GM12878 (cell line): ENCODE data around the gene FABP2.

ENCODE experiments used
- BHLHE40 ChIP-seq, 2 experiments: fragments of 450-650 bp in 1 of 2; IDR thresholded peaks; 2 replicates each; pipeline ENCODE4 v1.6.1; 2011 to 2017; ENCODE audit warnings: low read depth in 2 of 2, borderline replicate concordance in 1 of 2, improper control_type of control experiment in 1 of 2, low read length in 1 of 2, mild to moderate bottlenecking in 1 of 2
- PBX3 ChIP-seq: IDR thresholded peaks from 2 replicates; pipeline ENCODE4 v1.6.1; 2011; ENCODE audit warnings: mild to moderate bottlenecking, low read depth, low read length, moderate library complexity; ENCODE audit not compliant: insufficient replicate concordance
- POLR2A ChIP-seq: IDR thresholded peaks from 2 replicates; pipeline ENCODE4 v1.6.1; 2011; ENCODE audit warnings: low read depth, mild to moderate bottlenecking, low read length
- SP1 ChIP-seq: IDR thresholded peaks from one replicate; pipeline ENCODE4 v1.6.1; 2011; ENCODE audit warnings: low read depth, low read length
- TF ChIP-seq, protein P1 (sequence below), 3 experiments: IDR thresholded peaks in 2 of 3; conservative IDR thresholded peaks in 1 of 3; 2 replicates each; pipeline ENCODE4 v1.5.1; 2011; ENCODE audit warnings: low read depth in 3 of 3, low read length in 3 of 3, mild to moderate bottlenecking in 3 of 3, control low read depth in 2 of 3, moderate library complexity in 2 of 3, inconsistent platforms in 1 of 3, mixed read lengths in 1 of 3; ENCODE audit not compliant: control insufficient read depth in 2 of 3, insufficient read depth in 1 of 3; ENCODE audit errors: extremely low read depth in 1 of 3

DNA sequence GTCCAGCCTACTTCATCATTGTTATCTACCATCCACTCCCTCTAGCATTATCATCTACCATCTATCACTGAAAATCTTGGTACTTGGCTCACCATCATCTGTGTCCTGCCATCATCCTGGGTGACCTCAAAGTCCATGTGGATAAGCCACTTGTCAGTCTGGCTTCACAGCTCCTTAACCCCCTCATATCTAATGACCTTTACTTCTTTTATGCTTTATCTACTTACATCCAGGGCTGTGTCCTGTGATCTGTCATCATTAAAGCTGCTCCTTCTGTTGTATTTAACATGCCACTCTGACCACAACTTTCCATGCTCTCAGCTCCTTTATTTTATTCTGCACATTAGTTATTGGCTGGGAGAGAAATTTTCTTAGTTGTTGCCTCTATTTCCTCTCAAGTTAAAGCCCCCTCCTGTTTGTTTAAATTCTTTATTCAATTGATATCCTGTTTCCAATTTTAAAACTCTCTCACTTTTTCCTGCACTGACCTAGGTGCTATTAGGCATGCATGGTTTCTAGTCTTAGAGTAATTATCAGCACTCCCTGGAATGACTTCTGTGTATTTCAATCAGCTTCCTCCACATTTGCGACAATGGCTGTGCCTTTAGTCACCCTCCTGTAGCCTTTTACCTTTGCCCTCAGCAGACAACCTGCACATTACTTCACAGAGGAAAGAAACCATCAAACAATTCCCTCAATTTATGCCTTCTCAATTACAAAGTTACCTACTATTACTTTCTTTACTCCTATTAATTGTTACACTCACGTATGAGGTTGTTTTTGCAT lies 8.1 kb upstream of the FABP2 start:
- TF ChIP-seq BHLHE40 (IDR thresholded peaks at IDR 0.05; ENCODE audit: borderline replicate concordance in 1 of 2, low read depth in 2 of 2, low read length in 1 of 2) (no peak), PBX3 (no peak), POLR2A (no peak), SP1 (no peak)
- TF ChIP-seq, protein P1, sequence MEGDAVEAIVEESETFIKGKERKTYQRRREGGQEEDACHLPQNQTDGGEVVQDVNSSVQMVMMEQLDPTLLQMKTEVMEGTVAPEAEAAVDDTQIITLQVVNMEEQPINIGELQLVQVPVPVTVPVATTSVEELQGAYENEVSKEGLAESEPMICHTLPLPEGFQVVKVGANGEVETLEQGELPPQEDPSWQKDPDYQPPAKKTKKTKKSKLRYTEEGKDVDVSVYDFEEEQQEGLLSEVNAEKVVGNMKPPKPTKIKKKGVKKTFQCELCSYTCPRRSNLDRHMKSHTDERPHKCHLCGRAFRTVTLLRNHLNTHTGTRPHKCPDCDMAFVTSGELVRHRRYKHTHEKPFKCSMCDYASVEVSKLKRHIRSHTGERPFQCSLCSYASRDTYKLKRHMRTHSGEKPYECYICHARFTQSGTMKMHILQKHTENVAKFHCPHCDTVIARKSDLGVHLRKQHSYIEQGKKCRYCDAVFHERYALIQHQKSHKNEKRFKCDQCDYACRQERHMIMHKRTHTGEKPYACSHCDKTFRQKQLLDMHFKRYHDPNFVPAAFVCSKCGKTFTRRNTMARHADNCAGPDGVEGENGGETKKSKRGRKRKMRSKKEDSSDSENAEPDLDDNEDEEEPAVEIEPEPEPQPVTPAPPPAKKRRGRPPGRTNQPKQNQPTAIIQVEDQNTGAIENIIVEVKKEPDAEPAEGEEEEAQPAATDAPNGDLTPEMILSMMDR (IDR thresholded peaks at IDR 0.05 in 2 of 3, conservative IDR thresholded peaks at IDR 0.05 in 1 of 3; ENCODE audit: control insufficient read depth in 2 of 3, extremely low read depth in 1 of 3, insufficient read depth in 1 of 3, low read depth in 3 of 3, low read length in 3 of 3): no peak
